Endodermal cell (in vitro differentiated cells): ENCODE data around the gene SCUBE2. TPM values are rescaled to one million over a fixed set of nuclear protein-coding genes. Genes with fewer than 3 reads are reported as not detected.

Experiments
- DNase-seq: peaks from one replicate; pipeline ENCODE4 v3.0.0-alpha.2; 2017
- H3K27ac ChIP-seq: 2 replicates; pipeline ENCODE4 v1.5.1; 2013; ENCODE audit warnings: mild to moderate bottlenecking, low read depth, low read length, moderate library complexity
- H3K27me3 ChIP-seq: 2 replicates; pipeline ENCODE4 v1.6.1; 2013; ENCODE audit warnings: mild to moderate bottlenecking, low read length, moderate library complexity; ENCODE audit not compliant: insufficient read depth, control insufficient read depth, poor library complexity, severe bottlenecking
- H3K36me3 ChIP-seq: 2 replicates; pipeline ENCODE4 v1.7.0; 2013; ENCODE audit warnings: mild to moderate bottlenecking, low read length, moderate library complexity; ENCODE audit not compliant: control insufficient read depth, insufficient read depth
- H3K4me1 ChIP-seq: one replicate; pipeline ENCODE4 v1.7.0; 2013; ENCODE audit warnings: low read length; ENCODE audit not compliant: control insufficient read depth, insufficient read depth
- H3K4me3 ChIP-seq: 2 replicates; pipeline ENCODE4 v1.5.1; 2013; ENCODE audit warnings: mild to moderate bottlenecking, low read length, moderate library complexity
- H3K9ac ChIP-seq: 2 replicates; pipeline ENCODE4 v1.6.1; 2013; ENCODE audit warnings: mild to moderate bottlenecking, low read length, moderate library complexity; ENCODE audit not compliant: poor library complexity, severe bottlenecking; ENCODE audit errors: extremely low read depth
- H3K9me3 ChIP-seq: 2 replicates; pipeline ENCODE4 v1.6.1; 2013; ENCODE audit warnings: mild to moderate bottlenecking, low read length, moderate library complexity; ENCODE audit not compliant: control insufficient read depth
- H3K27ac Mint-ChIP-seq: 2 replicates; pipeline ENCODE4 v1.8.0; 2020; ENCODE audit warnings: mixed read lengths
- H3K27me3 Mint-ChIP-seq: 2 replicates; pipeline ENCODE4 v1.8.0; 2021; ENCODE audit warnings: mild to moderate bottlenecking, mixed read lengths; ENCODE audit not compliant: insufficient read depth
- H3K36me3 Mint-ChIP-seq: 2 replicates; pipeline ENCODE4 v1.8.0; 2020; ENCODE audit warnings: low read depth, mixed read lengths
- H3K4me1 Mint-ChIP-seq: 2 replicates; pipeline ENCODE4 v1.8.0; 2020; ENCODE audit warnings: mixed read lengths
- H3K4me3 Mint-ChIP-seq: 2 replicates; pipeline ENCODE4 v1.8.0; 2020; ENCODE audit warnings: mild to moderate bottlenecking, moderate library complexity, mixed read lengths
- H3K9me3 Mint-ChIP-seq: 2 replicates; pipeline ENCODE4 v1.8.0; 2020; ENCODE audit warnings: mild to moderate bottlenecking, mixed read lengths
- CTCF ChIP-seq: fragments of 200-600 bp; sonication (generic); conservative IDR thresholded peaks from 2 replicates; pipeline ENCODE4 v1.5.0; 2021; ENCODE audit warnings: antibody characterized with exemption, mild to moderate bottlenecking
- WGBS, 2 experiments: methylation state at CpG; one replicate each; pipeline versions ENCODE4 v1.1.5 to v1.1.7; 2013; ENCODE audit warnings: missing lambda C conversion rate in 2 of 2, mixed read lengths in 1 of 2; ENCODE audit not compliant: insufficient coverage in 1 of 2, insufficient read length in 1 of 2; 5-methylcytosine and 5-hydroxymethylcytosine counted together
- total RNA-seq, 2 donors: library from RNA; stranded (reverse); fragmentation: NEBNext Ultra II Directional in 1 of 2; extraction: Animal tissue kit (Norgen Biotek cat#: 25700) in 1 of 2; gene quantifications; 2 replicates in 1 of 2; 3 replicates in 1 of 2; pipeline ENCODE4 v1.2.1, GENCODE V29; 2021

The SCUBE2 gene
- total RNA-seq, 2 donors from 2014 or later = 1.5 to 2.0 TPM

DNA sequence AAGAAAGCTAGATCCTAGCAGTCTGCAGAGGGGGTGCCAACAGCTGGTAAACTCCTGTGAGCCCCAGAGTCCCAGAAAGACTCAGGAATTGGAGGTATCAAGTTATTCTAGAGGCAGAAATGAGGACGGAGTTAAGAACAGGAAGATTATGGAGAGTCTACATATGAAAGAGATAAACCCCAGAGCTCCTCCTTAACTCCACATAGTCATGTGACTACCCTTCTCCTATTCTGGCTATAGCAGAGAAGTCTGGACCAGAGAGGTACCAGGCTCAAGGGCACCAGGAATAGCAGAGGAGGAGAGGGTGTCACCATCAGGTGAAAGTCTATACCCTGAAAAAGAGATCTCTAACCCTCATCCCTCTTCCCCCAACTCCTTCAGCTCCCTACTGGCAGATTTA, 29.6 kb downstream of the SCUBE2 start:
- no peaks in the 10 kb centered on the region for H3K27me3 ChIP-seq
- Mint-ChIP-seq H3K27me3 (peaks cover 2% of the 10 kb centered on the region), H3K27ac (no peak overlapping the region), H3K36me3 (no peaks in the 10 kb centered on the region), H3K4me3 (no peak overlapping the region), H3K9me3 (no peaks in the 10 kb centered on the region), H3K4me1 (peaks cover 6% of the 10 kb centered on the region)
- DNase-seq = no peak
- H3K4me1 ChIP-seq = peaks cover 16% of the 10 kb centered on the region
- H3K9me3 ChIP-seq = no peaks in the 10 kb centered on the region
- H3K27ac ChIP-seq = no peak overlapping the region
- TF ChIP-seq CTCF = no peak
- H3K9ac ChIP-seq = no peak overlapping the region
- 50 to 75% methylated on average over 1 of the region's 1 CpG for WGBS, 2 experiments
- H3K36me3 ChIP-seq = no peaks in the 10 kb centered on the region
- H3K4me3 ChIP-seq = no peak overlapping the region

- H3K27me3 Mint-ChIP-seq = peaks cover 2% of the 10 kb centered on the region
- 87 to 92% methylated on average over 3 to 4 of the region's 4 CpGs for WGBS, 2 experiments
- H3K9me3 Mint-ChIP-seq = no peaks in the 10 kb centered on the region
- peak; percentile 75 for DNase-seq
- H3K4me3 Mint-ChIP-seq = no peak overlapping the region
- peaks cover 8% of the 10 kb centered on the region for H3K4me1 Mint-ChIP-seq
- Histone ChIP-seq H3K27me3 (no peaks in the 10 kb centered on the region), H3K9ac (no peak overlapping the region), H3K36me3 (no peaks in the 10 kb centered on the region), H3K9me3 (no peaks in the 10 kb centered on the region), H3K4me1 (peaks cover 19% of the 10 kb centered on the region), H3K27ac (no peak overlapping the region), H3K4me3 (no peak overlapping the region)
- H3K36me3 Mint-ChIP-seq = no peaks in the 10 kb centered on the region
- TF ChIP-seq CTCF = peak; percentile 76
- H3K27ac Mint-ChIP-seq = no peak overlapping the region
Observed at GRCh38 chr11:9060700-9061111, 30.7 kb downstream of the SCUBE2 start.

- no peak overlapping the region for H3K27ac Mint-ChIP-seq
- Histone ChIP-seq H3K27ac (no peak overlapping the region), H3K4me1 (peaks cover 24% of the 10 kb centered on the region), H3K36me3 (no peaks in the 10 kb centered on the region), H3K27me3 (no peaks in the 10 kb centered on the region), H3K9me3 (no peaks in the 10 kb centered on the region), H3K4me3 (no peak overlapping the region), H3K9ac (no peak overlapping the region)
- no peak overlapping the region for H3K4me3 Mint-ChIP-seq
- no peaks in the 10 kb centered on the region for H3K9me3 Mint-ChIP-seq
- H3K27me3 Mint-ChIP-seq = no peaks in the 10 kb centered on the region
- H3K36me3 Mint-ChIP-seq = no peaks in the 10 kb centered on the region
- no peak for TF ChIP-seq CTCF
- DNase-seq = no peak
- 88 to 100% methylated on average over 3 of the region's 3 CpGs for WGBS, 2 experiments
- H3K4me1 Mint-ChIP-seq = peaks cover 15% of the 10 kb centered on the region
Observed at GRCh38 chr11:9059406-9059805, 32.0 kb downstream of the SCUBE2 start.
